ENCODE data around the gene SUOX.

The SUOX gene

GRCh38 chr12:55970775-55971174, 26.3 kb upstream of the SUOX start:
- no peaks in the 10 kb centered on the region for H3K9me2 ChIP-seq (ENCODE audit: low read depth, low read length)
- H3K36me3 ChIP-seq (ENCODE audit: insufficient read depth, low read length) = peaks cover 25% of the 10 kb centered on the region; the same call in 1 of the 2 replicates
- no peak overlapping the region for H3K27ac ChIP-seq (ENCODE audit: low read depth, low read length, poor library complexity, severe bottlenecking)
- no peaks in the 10 kb centered on the region for H4K20me1 ChIP-seq (ENCODE audit: insufficient read depth, low read length)
- no peaks in the 10 kb centered on the region for H3K9me3 ChIP-seq (ENCODE audit: low read length)
- peaks cover 22% of the 10 kb centered on the region for H3K79me2 ChIP-seq (ENCODE audit: insufficient read depth, low read length)
- no peak overlapping the region for H3K4me2 ChIP-seq (ENCODE audit: low read length)
- no peak overlapping the region for H3K4me3 ChIP-seq (ENCODE audit: low read depth, low read length, poor library complexity, severe bottlenecking)
- no peaks in the 10 kb centered on the region for H3K27me3 ChIP-seq (ENCODE audit: insufficient read depth, low read length)
- TF ChIP-seq CTCF (IDR thresholded peaks at IDR 0.05; ENCODE audit: low read length) (no peak), EZH2 (IDR thresholded peaks at IDR 0.05; ENCODE audit: borderline replicate concordance, low read length) (no peak)
- no peak overlapping the region for H2AFZ ChIP-seq (ENCODE audit: low read length)
- H3K9ac ChIP-seq (ENCODE audit: low read length) = no peak overlapping the region
- no peaks in the 10 kb centered on the region for H3F3A ChIP-seq (ENCODE audit: insufficient read depth, low read length)
- peaks cover 42% of the 10 kb centered on the region for H3K4me1 ChIP-seq (ENCODE audit: insufficient read depth, low read length, severe bottlenecking)

- Histone ChIP-seq H3K4me1 (ENCODE audit: insufficient read depth, low read length, severe bottlenecking) (peaks cover 35% of the 10 kb centered on the region), H4K20me1 (ENCODE audit: insufficient read depth, low read length) (no peaks in the 10 kb centered on the region), H3K27ac (ENCODE audit: low read depth, low read length, poor library complexity, severe bottlenecking) (peak overlapping the region; percentile 47), H3K27me3 (ENCODE audit: insufficient read depth, low read length) (no peaks in the 10 kb centered on the region), H3K4me3 (ENCODE audit: low read depth, low read length, poor library complexity, severe bottlenecking) (peak overlapping the region; percentile 71), H3K9ac (ENCODE audit: low read length) (no peak overlapping the region), H3K9me2 (ENCODE audit: low read depth, low read length) (no peaks in the 10 kb centered on the region), H3K4me2 (ENCODE audit: low read length) (peak overlapping the region; percentile 85; the same call in 1 of the 2 replicates), H2AFZ (ENCODE audit: low read length) (no peak overlapping the region), H3K9me3 (ENCODE audit: low read length) (no peaks in the 10 kb centered on the region), H3K79me2 (ENCODE audit: insufficient read depth, low read length) (peaks cover 19% of the 10 kb centered on the region), H3K36me3 (ENCODE audit: insufficient read depth, low read length) (peaks cover 28% of the 10 kb centered on the region; the same call in 1 of the 2 replicates), H3F3A (ENCODE audit: insufficient read depth, low read length) (no peaks in the 10 kb centered on the region)
- no peak for TF ChIP-seq EZH2 (IDR thresholded peaks at IDR 0.05; ENCODE audit: borderline replicate concordance, low read length)
- TF ChIP-seq CTCF (IDR thresholded peaks at IDR 0.05; ENCODE audit: low read length) = no peak
Measured at GRCh38 chr12:55972042-55972441, 25.0 kb upstream of the SUOX start.

- peak overlapping the region; percentile 85 for H3K4me2 ChIP-seq (ENCODE audit: low read length)
- H3F3A ChIP-seq (ENCODE audit: insufficient read depth, low read length) = no peaks in the 10 kb centered on the region
- peak overlapping the region; percentile 47 for H3K27ac ChIP-seq (ENCODE audit: low read depth, low read length, poor library complexity, severe bottlenecking)
- no peak for TF ChIP-seq EZH2 (IDR thresholded peaks at IDR 0.05; ENCODE audit: borderline replicate concordance, low read length)
- no peak for TF ChIP-seq CTCF (IDR thresholded peaks at IDR 0.05; ENCODE audit: low read length)
- H3K27me3 ChIP-seq (ENCODE audit: insufficient read depth, low read length) = no peaks in the 10 kb centered on the region
- H3K9ac ChIP-seq (ENCODE audit: low read length) = peak overlapping the region; percentile 76
- H3K36me3 ChIP-seq (ENCODE audit: insufficient read depth, low read length) = peaks cover 28% of the 10 kb centered on the region; the same call in 1 of the 2 replicates
- peaks cover 31% of the 10 kb centered on the region for H3K4me1 ChIP-seq (ENCODE audit: insufficient read depth, low read length, severe bottlenecking)
- peaks cover 15% of the 10 kb centered on the region for H3K79me2 ChIP-seq (ENCODE audit: insufficient read depth, low read length)
- H3K9me3 ChIP-seq (ENCODE audit: low read length) = no peaks in the 10 kb centered on the region
- no peaks in the 10 kb centered on the region for H4K20me1 ChIP-seq (ENCODE audit: insufficient read depth, low read length)
- no peak overlapping the region for H2AFZ ChIP-seq (ENCODE audit: low read length)
- H3K4me3 ChIP-seq (ENCODE audit: low read depth, low read length, poor library complexity, severe bottlenecking) = peak overlapping the region; percentile 71
- no peaks in the 10 kb centered on the region for H3K9me2 ChIP-seq (ENCODE audit: low read depth, low read length)
Measured at GRCh38 chr12:55972456-55972855, 24.6 kb upstream of the SUOX start.

Data from OCI-LY1 (cell line).